Liver (tissue), 3 donors: Measurements from ENCODE around the gene SLC36A1.

Experiments used
- CTCF ChIP-seq: fragments of 150-350 bp; IDR thresholded peaks from 2 replicates; pipeline ENCODE4 v1.5.1; 2017; ENCODE audit warnings: improper control_type of control experiment, low read depth, low read length; ENCODE audit not compliant: missing input control
- SP1 ChIP-seq: IDR thresholded peaks from 2 replicates; pipeline ENCODE4 v1.6.1; 2018; ENCODE audit warnings: antibody characterized with exemption, mild to moderate bottlenecking
- donor health status: healthy.
- donor health status: healthy.

- TF ChIP-seq SP1 = no peak
- TF ChIP-seq CTCF = no peak
Measured at GRCh38 chr5:151420127-151420526, 27.3 kb upstream of the SLC36A1 start.
